IMR-90 (cell line): ENCODE data around the gene SMARCA2. TPM values are rescaled to one million over a fixed set of nuclear protein-coding genes. Genes with fewer than 3 reads are reported as not detected.

Experiments
- ATAC-seq: fragments of 200-7000 bp; cut with Tn5 transposase; 2 replicates; pipeline ENCODE4 v1.9.1; 2020; ENCODE audit warnings: low read depth, mild to moderate bottlenecking, moderate library complexity
- BruUV-seq: library from RNA; stranded (reverse); fragments of 400-500 nt; replicated peaks from 2 replicates; lab custom pipeline; 2021; lab: Mats Ljungman, UMichigan
- CTCF ChIA-PET: fragments of 300-600 bp; formaldehyde crosslinking; extraction: SDS; loops from one replicate; lab custom pipeline; 2021; ENCODE audit warnings: antibody characterized with exemption; lab: Yijun Ruan, JAX
- POLR2A ChIA-PET: fragments of 300-600 bp; sonication (Branson Sonifier 250); formaldehyde crosslinking; loops from one replicate; lab custom pipeline; 2022; ENCODE audit warnings: antibody characterized with exemption; ENCODE audit not compliant: unreplicated experiment; lab: Charles Lee
- DNase-seq: peaks from one replicate; pipeline ENCODE4 v3.0.0; 2013
- H2AFZ ChIP-seq: replicated peaks from 2 replicates; pipeline ENCODE3; 2013; ENCODE audit warnings: low read length, mild to moderate bottlenecking; ENCODE audit not compliant: poor library complexity
- H2AK5ac ChIP-seq: 2 replicates; pipeline ENCODE4 v1.6.1; 2013; ENCODE audit warnings: low read depth, low read length, inconsistent platforms
- H2AK9ac ChIP-seq: replicated peaks from 2 replicates; pipeline ENCODE3; 2013; ENCODE audit warnings: mild to moderate bottlenecking, low read depth, low read length, moderate library complexity; ENCODE audit not compliant: poor library complexity
- H2BK120ac ChIP-seq: 2 replicates; pipeline ENCODE4 v1.6.1; 2013; ENCODE audit warnings: low read depth, low read length, inconsistent platforms
- H2BK15ac ChIP-seq: 3 replicates; pipeline ENCODE4 v1.6.1; 2013; ENCODE audit warnings: low read depth, low read length, inconsistent platforms
- H2BK20ac ChIP-seq: 2 replicates; pipeline ENCODE4 v1.6.1; 2013; ENCODE audit warnings: low read depth, mild to moderate bottlenecking, inconsistent platforms, low read length, moderate library complexity
- H2BK5ac ChIP-seq: 2 replicates; pipeline ENCODE4 v1.6.1; 2013; ENCODE audit warnings: mild to moderate bottlenecking, low read depth, low read length, inconsistent platforms; ENCODE audit not compliant: poor library complexity, severe bottlenecking
- H3K14ac ChIP-seq: replicated peaks from 2 replicates; pipeline ENCODE4 v1.6.1; 2013; ENCODE audit warnings: low read depth, low read length, inconsistent platforms
- H3K18ac ChIP-seq: 2 replicates; pipeline ENCODE4 v1.6.1; 2013; ENCODE audit warnings: low read depth, low read length, control low read depth
- H3K23ac ChIP-seq: 2 replicates; pipeline ENCODE4 v1.6.1; 2013; ENCODE audit warnings: low read depth, low read length, inconsistent platforms
- H3K27ac ChIP-seq: 2 replicates; pipeline ENCODE4 v1.5.1; 2013; ENCODE audit warnings: mild to moderate bottlenecking, control low read depth, low read length; ENCODE audit not compliant: insufficient read depth
- H3K27me3 ChIP-seq: 2 replicates; pipeline ENCODE4 v1.6.1; 2013; ENCODE audit warnings: low read length; ENCODE audit not compliant: control insufficient read depth, insufficient read depth
- H3K36me3 ChIP-seq: 2 replicates; pipeline ENCODE4 v1.6.1; 2013; ENCODE audit warnings: low read length, mixed read lengths; ENCODE audit not compliant: control insufficient read depth, insufficient read depth
- H3K4ac ChIP-seq: 2 replicates; pipeline ENCODE4 v1.6.1; 2013; ENCODE audit warnings: low read depth, low read length, inconsistent platforms
- H3K4me1 ChIP-seq: 2 replicates; pipeline ENCODE4 v1.6.1; 2013; ENCODE audit warnings: low read length, mixed read lengths; ENCODE audit not compliant: control insufficient read depth, insufficient read depth
- H3K4me2 ChIP-seq: 2 replicates; pipeline ENCODE4 v1.6.1; 2013; ENCODE audit warnings: low read depth, mild to moderate bottlenecking, control low read depth, low read length, moderate library complexity
- H3K4me3 ChIP-seq: 2 replicates; pipeline ENCODE4 v1.5.1; 2013; ENCODE audit warnings: low read depth, mild to moderate bottlenecking, control low read depth, low read length, moderate library complexity; ENCODE audit not compliant: insufficient read depth
- H3K56ac ChIP-seq: 2 replicates; pipeline ENCODE4 v1.6.1; 2013; ENCODE audit warnings: low read length, inconsistent platforms; ENCODE audit not compliant: insufficient read depth; ENCODE audit errors: extremely low read depth
- H3K79me1 ChIP-seq, 2 experiments: 2 replicates each; pipeline ENCODE4 v1.6.1; 2013; ENCODE audit warnings: low read length in 2 of 2, inconsistent platforms in 1 of 2, low read depth in 1 of 2
- H3K9ac ChIP-seq: 2 replicates; pipeline ENCODE4 v1.6.1; 2013; ENCODE audit warnings: low read depth, low read length, control low read depth
- H3K9me1 ChIP-seq: 2 replicates; pipeline ENCODE4 v1.6.1; 2013; ENCODE audit warnings: low read length, inconsistent platforms; ENCODE audit not compliant: insufficient read depth
- H3K9me3 ChIP-seq: 2 replicates; pipeline ENCODE4 v1.6.1; 2013; ENCODE audit warnings: low read length; ENCODE audit not compliant: control insufficient read depth, insufficient read depth
- H4K20me1 ChIP-seq: 2 replicates; pipeline ENCODE4 v1.6.1; 2013; ENCODE audit warnings: low read length, inconsistent platforms; ENCODE audit not compliant: insufficient read depth
- H4K5ac ChIP-seq: 2 replicates; pipeline ENCODE4 v1.6.1; 2013; ENCODE audit warnings: mild to moderate bottlenecking, low read depth, low read length, control low read depth
- H4K8ac ChIP-seq, 2 experiments: 2 replicates each; pipeline ENCODE4 v1.6.1; 2013; ENCODE audit warnings: low read depth in 2 of 2, low read length in 2 of 2, control low read depth in 1 of 2, inconsistent platforms in 1 of 2
- H4K91ac ChIP-seq: 2 replicates; pipeline ENCODE4 v1.6.1; 2013; ENCODE audit warnings: low read depth, low read length, inconsistent platforms; ENCODE audit not compliant: insufficient read depth
- BHLHE40 ChIP-seq: fragments of 150-350 bp; IDR thresholded peaks from 2 replicates; pipeline ENCODE4 v1.6.1; 2016; ENCODE audit warnings: mild to moderate bottlenecking, low read depth, low read length
- CEBPB ChIP-seq: IDR thresholded peaks from 2 replicates; pipeline ENCODE4 v1.6.1; 2012; ENCODE audit warnings: low read depth, low read length, improper control_type of control experiment
- CHD1 ChIP-seq: IDR thresholded peaks from 2 replicates; pipeline ENCODE4 v1.6.1; 2012; ENCODE audit warnings: low read depth, low read length, improper control_type of control experiment
- FOS ChIP-seq: fragments of 150-350 bp; IDR thresholded peaks from 2 replicates; pipeline ENCODE4 v1.6.1; 2016; ENCODE audit warnings: low read depth, low read length
- MAFK ChIP-seq: IDR thresholded peaks from 2 replicates; pipeline ENCODE4 v1.6.1; 2012; ENCODE audit warnings: low read depth, low read length, improper control_type of control experiment
- MAZ ChIP-seq: IDR thresholded peaks from 2 replicates; pipeline ENCODE4 v1.6.1; 2012; ENCODE audit warnings: low read depth, mild to moderate bottlenecking, low read length, improper control_type of control experiment, moderate library complexity, borderline replicate concordance
- MXI1 ChIP-seq: IDR thresholded peaks from 2 replicates; pipeline ENCODE4 v1.6.1; 2012; ENCODE audit warnings: low read depth, mild to moderate bottlenecking, low read length, moderate library complexity, borderline replicate concordance
- NFE2L2 ChIP-seq: fragments of 150-350 bp; IDR thresholded peaks from 2 replicates; pipeline ENCODE4 v1.6.1; 2016; ENCODE audit warnings: low read depth, mild to moderate bottlenecking, low read length
- POLR2A ChIP-seq: IDR thresholded peaks from 2 replicates; pipeline ENCODE4 v1.6.1; 2012; ENCODE audit warnings: mild to moderate bottlenecking, low read depth, low read length
- RAD21 ChIP-seq: IDR thresholded peaks from 2 replicates; pipeline ENCODE4 v1.6.1; 2012; ENCODE audit warnings: low read length, improper control_type of control experiment
- RCOR1 ChIP-seq: IDR thresholded peaks from 2 replicates; pipeline ENCODE4 v1.6.1; 2012; ENCODE audit warnings: mild to moderate bottlenecking, low read length, improper control_type of control experiment; ENCODE audit not compliant: insufficient replicate concordance
- RFX5 ChIP-seq: IDR thresholded peaks from 2 replicates; pipeline ENCODE4 v1.8.0; 2012; ENCODE audit warnings: low read depth, mild to moderate bottlenecking, low read length, moderate library complexity
- SMC3 ChIP-seq: fragments of 150-350 bp; IDR thresholded peaks from 2 replicates; pipeline ENCODE4 v1.6.1; 2016; ENCODE audit warnings: low read depth, mild to moderate bottlenecking, antibody characterized with exemption, low read length, moderate library complexity
- WGBS, 2 experiments: methylation state at CpG; one replicate each; pipeline versions ENCODE4 v1.1.5 to v1.1.7; 2013; ENCODE audit warnings: missing lambda C conversion rate in 2 of 2; ENCODE audit not compliant: insufficient read length in 1 of 2; ENCODE audit errors: extremely low coverage in 2 of 2; 5-methylcytosine and 5-hydroxymethylcytosine counted together
- dilution Hi-C: fragments of 300-500 bp; cut with HindIII; formaldehyde crosslinking; loops from one replicate; pipeline ENCODE4 v1.14.3; 2018; ENCODE audit warnings: low sequenced_read_pairs; ENCODE audit not compliant: unreplicated experiment
- in situ Hi-C: fragments of 300-500 bp; cut with MboI; formaldehyde crosslinking; loops from 3 replicates; pipeline ENCODE4 v1.14.3; 2019; ENCODE audit warnings: low sequenced_read_pairs, inconsistent platforms, mixed read lengths
- intact Hi-C: fragments of 100-400 bp; cut with micrococcal nuclease; formaldehyde crosslinking; loops from 2 replicates; pipeline ENCODE4 v1.10.0; 2022
- polyA plus RNA-seq, 3 experiments: library from polyadenylated mRNA; depleted of rRNA; stranded (reverse); fragments of >200 nt; gene quantifications; 2 replicates each; pipeline ENCODE4 v1.2.3, GENCODE V29; 2012; ENCODE audit warnings: low replicate concordance in 1 of 3
- total RNA-seq: library from RNA; depleted of rRNA; stranded (reverse); fragments of >200 nt; gene quantifications from 2 replicates; pipeline ENCODE4 v1.2.3, GENCODE V29; 2012
- TF ChIP-seq, protein P1 (sequence below): conservative IDR thresholded peaks from 2 replicates; pipeline ENCODE4 v1.5.1; 2012; ENCODE audit warnings: mild to moderate bottlenecking, low read depth, low read length, improper control_type of control experiment
- TF ChIP-seq, protein P2 (sequence below): fragments of 150-350 bp; IDR thresholded peaks from 2 replicates; pipeline ENCODE4 v1.6.1; 2017; ENCODE audit warnings: mild to moderate bottlenecking, antibody characterized with exemption, low read length, low read depth

Gene SMARCA2
- total and polyA plus RNA-seq, 2 of the 4 experiments (the other 2 are of a cell fraction) = 25.3 to 26.7 TPM

- H3K9me3 ChIP-seq = no peaks in the 10 kb centered on the region
- no peak overlapping the region for H3K9ac ChIP-seq
- no peak overlapping the region for H2BK20ac ChIP-seq
- H2BK5ac ChIP-seq = no peak overlapping the region
- H4K20me1 ChIP-seq = peaks cover 9% of the 10 kb centered on the region
- POLR2A ChIA-PET = no interaction called here
- WGBS, 2 experiments = no CpG with 5 or more reads among the region's 3 CpGs
- intact Hi-C loops (no loop called here), in situ Hi-C loops (no loop called here), dilution Hi-C loops (loop anchor here (25.0 kb wide), 1 partner anchor 89 kb away; no protein-coding TSS in a partner anchor)
- H4K5ac ChIP-seq = no peak overlapping the region
- H2AK5ac ChIP-seq = no peak overlapping the region
- no peak overlapping the region for H4K8ac ChIP-seq
- CTCF ChIA-PET = no interaction called here
- no peak overlapping the region for H2BK120ac ChIP-seq
- no peak for ATAC-seq
- H3K79me1 ChIP-seq = peaks cover 51 to 59% of the 10 kb centered on the region in 2 experiments
- TF ChIP-seq FOS (no peak), MAFK (no peak), RCOR1 (no peak), BHLHE40 (no peak), RFX5 (no peak), CHD1 (no peak), SMC3 (no peak), MXI1 (no peak), NFE2L2 (no peak), POLR2A (no peak), MAZ (no peak), CEBPB (no peak), RAD21 (no peak)
- TF ChIP-seq, protein P1, sequence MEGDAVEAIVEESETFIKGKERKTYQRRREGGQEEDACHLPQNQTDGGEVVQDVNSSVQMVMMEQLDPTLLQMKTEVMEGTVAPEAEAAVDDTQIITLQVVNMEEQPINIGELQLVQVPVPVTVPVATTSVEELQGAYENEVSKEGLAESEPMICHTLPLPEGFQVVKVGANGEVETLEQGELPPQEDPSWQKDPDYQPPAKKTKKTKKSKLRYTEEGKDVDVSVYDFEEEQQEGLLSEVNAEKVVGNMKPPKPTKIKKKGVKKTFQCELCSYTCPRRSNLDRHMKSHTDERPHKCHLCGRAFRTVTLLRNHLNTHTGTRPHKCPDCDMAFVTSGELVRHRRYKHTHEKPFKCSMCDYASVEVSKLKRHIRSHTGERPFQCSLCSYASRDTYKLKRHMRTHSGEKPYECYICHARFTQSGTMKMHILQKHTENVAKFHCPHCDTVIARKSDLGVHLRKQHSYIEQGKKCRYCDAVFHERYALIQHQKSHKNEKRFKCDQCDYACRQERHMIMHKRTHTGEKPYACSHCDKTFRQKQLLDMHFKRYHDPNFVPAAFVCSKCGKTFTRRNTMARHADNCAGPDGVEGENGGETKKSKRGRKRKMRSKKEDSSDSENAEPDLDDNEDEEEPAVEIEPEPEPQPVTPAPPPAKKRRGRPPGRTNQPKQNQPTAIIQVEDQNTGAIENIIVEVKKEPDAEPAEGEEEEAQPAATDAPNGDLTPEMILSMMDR = no peak
- TF ChIP-seq, protein P2, sequence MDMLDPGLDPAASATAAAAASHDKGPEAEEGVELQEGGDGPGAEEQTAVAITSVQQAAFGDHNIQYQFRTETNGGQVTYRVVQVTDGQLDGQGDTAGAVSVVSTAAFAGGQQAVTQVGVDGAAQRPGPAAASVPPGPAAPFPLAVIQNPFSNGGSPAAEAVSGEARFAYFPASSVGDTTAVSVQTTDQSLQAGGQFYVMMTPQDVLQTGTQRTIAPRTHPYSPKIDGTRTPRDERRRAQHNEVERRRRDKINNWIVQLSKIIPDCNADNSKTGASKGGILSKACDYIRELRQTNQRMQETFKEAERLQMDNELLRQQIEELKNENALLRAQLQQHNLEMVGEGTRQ = no peak
- H3K23ac ChIP-seq = no peak overlapping the region
- H3K4ac ChIP-seq = no peak overlapping the region
- H3K14ac ChIP-seq = no peak overlapping the region
- H4K91ac ChIP-seq = no peak overlapping the region
- H3K4me3 ChIP-seq = no peak overlapping the region
- DNase-seq = no peak
- no peak overlapping the region for H2BK15ac ChIP-seq
- H3K36me3 ChIP-seq = no peaks in the 10 kb centered on the region
- no peak overlapping the region for H3K4me2 ChIP-seq
- H3K4me1 ChIP-seq = peaks cover 5% of the 10 kb centered on the region
- H2AK9ac ChIP-seq = no peak overlapping the region
- H3K27ac ChIP-seq = no peak overlapping the region
- no peaks in the 10 kb centered on the region for H3K27me3 ChIP-seq
- 0 out of 2 replicates have a peak, but pooled peaks cover 5% of the 10 kb centered on the region for H3K9me1 ChIP-seq
- H2AFZ ChIP-seq = no peak overlapping the region
- no peak overlapping the region for H3K56ac ChIP-seq
- no peak overlapping the region for H3K18ac ChIP-seq
- BruUV-seq = no TSS peak
Observed at GRCh38 chr9:2023042-2023441, 7.9 kb downstream of the SMARCA2 start.
